Skin of body (tissue), 2 donors: ENCODE data around the gene IRF4. TPM values are rescaled to one million over a fixed set of nuclear protein-coding genes. Genes with fewer than 3 reads are reported as not detected.

Experiments used
- DNase-seq: peaks from one replicate; lab custom pipeline; 2025; lab: John Stamatoyannopoulos, UW
- total RNA-seq: library from RNA; depleted of rRNA; stranded (reverse); fragments of >200 nt; gene quantifications from one replicate; pipeline ENCODE4 v1.2.3, GENCODE V29; 2014

The IRF4 gene
- total RNA-seq = 6.2 TPM

GRCh38 chr6:391559-392440 lies at the start of gene IRF4:
Gene IRF4, plus strand, starts transcription at chr6:391752. Its CDS starts 1,401 bp downstream, at chr6:393153.
- DNase-seq = no peak

GRCh38 chr6:341914-342831 lies 49.4 kb upstream of the IRF4 start:
- no peak for DNase-seq

GRCh38 chr6:342832-343179 lies 48.7 kb upstream of the IRF4 start:
- DNase-seq = no peak

GRCh38 chr6:343226-343935 lies 48.2 kb upstream of the IRF4 start:
- DNase-seq = no peak

GRCh38 chr6:343960-344815 lies 47.4 kb upstream of the IRF4 start:
- no peak for DNase-seq

GRCh38 chr6:344816-345340 lies 46.7 kb upstream of the IRF4 start:
- DNase-seq = no peak

GRCh38 chr6:345747-346385 lies 45.7 kb upstream of the IRF4 start:
- no peak for DNase-seq

GRCh38 chr6:346386-347030 lies 45.0 kb upstream of the IRF4 start:
- DNase-seq = no peak

- no peak for DNase-seq
Observed at GRCh38 chr6:347232-347631, 44.3 kb upstream of the IRF4 start.

GRCh38 chr6:347951-348859 lies 43.3 kb upstream of the IRF4 start:
- DNase-seq = no peak

GRCh38 chr6:348860-349396 lies 42.6 kb upstream of the IRF4 start:
- DNase-seq = no peak

GRCh38 chr6:349491-349921 lies 42.0 kb upstream of the IRF4 start:
- DNase-seq = no peak

GRCh38 chr6:350371-350770 lies 41.2 kb upstream of the IRF4 start:
- no peak for DNase-seq

- DNase-seq = no peak
Observed at GRCh38 chr6:351011-351866, 40.3 kb upstream of the IRF4 start.

GRCh38 chr6:351867-352289 lies 39.7 kb upstream of the IRF4 start:
- no peak for DNase-seq

GRCh38 chr6:352474-352873 lies 39.1 kb upstream of the IRF4 start:
- DNase-seq = no peak

GRCh38 chr6:352896-353470 lies 38.6 kb upstream of the IRF4 start:
- no peak for DNase-seq
